HEK293T (cell line): Measurements from ENCODE around the gene TARS2.

ENCODE experiments used
- CTCF ChIA-PET: fragments of 350-600 bp; formaldehyde crosslinking; extraction: SDS; loops from one replicate; lab custom pipeline; 2021; ENCODE audit warnings: antibody characterized with exemption, inconsistent platforms; lab: Yijun Ruan, JAX
- POLR2A ChIA-PET: fragments of 350-600 bp; formaldehyde crosslinking; extraction: SDS; loops from one replicate; lab custom pipeline; 2020; ENCODE audit warnings: antibody characterized with exemption, inconsistent platforms; lab: Yijun Ruan, JAX
- DNase-seq: peaks from one replicate; pipeline ENCODE4 v3.0.0; 2012; ENCODE audit warnings: mixed read lengths; ENCODE audit errors: extremely low spot score
- ARNT ChIP-seq: fragments of 450-650 bp; IDR thresholded peaks from 2 replicates; pipeline ENCODE4 v1.6.1; 2017; ENCODE audit warnings: mild to moderate bottlenecking
- BHLHE40 ChIP-seq: fragments of 450-650 bp; IDR thresholded peaks from 2 replicates; pipeline ENCODE4 v1.6.1; 2016; ENCODE audit warnings: mild to moderate bottlenecking, moderate library complexity, borderline replicate concordance
- CTBP1 ChIP-seq: fragments of 450-650 bp; IDR thresholded peaks from 2 replicates; pipeline ENCODE4 v1.6.1; 2016; ENCODE audit warnings: borderline replicate concordance
- ELF4 ChIP-seq: fragments of 450-650 bp; IDR thresholded peaks from 2 replicates; pipeline ENCODE4 v1.6.1; 2017; ENCODE audit warnings: antibody characterized with exemption
- FOXA1 ChIP-seq: fragments of 450-650 bp; IDR thresholded peaks from 2 replicates; pipeline ENCODE4 v1.6.1; 2016; ENCODE audit warnings: mild to moderate bottlenecking
- FOXK2 ChIP-seq: fragments of 450-650 bp; IDR thresholded peaks from 2 replicates; pipeline ENCODE4 v1.6.1; 2016; ENCODE audit warnings: mild to moderate bottlenecking
- FOXM1 ChIP-seq: fragments of 450-650 bp; IDR thresholded peaks from 2 replicates; pipeline ENCODE4 v1.6.1; 2017; ENCODE audit warnings: mild to moderate bottlenecking, borderline replicate concordance
- HDGF ChIP-seq: fragments of 450-650 bp; IDR thresholded peaks from 2 replicates; pipeline ENCODE4 v1.6.1; 2017; ENCODE audit warnings: antibody characterized with exemption, borderline replicate concordance
- L3MBTL2 ChIP-seq: fragments of 450-650 bp; conservative IDR thresholded peaks from 2 replicates; pipeline ENCODE4 v1.6.1; 2016; ENCODE audit warnings: mild to moderate bottlenecking
- LEF1 ChIP-seq: fragments of 450-650 bp; IDR thresholded peaks from 2 replicates; pipeline ENCODE4 v1.6.1; 2017; ENCODE audit warnings: mild to moderate bottlenecking, borderline replicate concordance
- NFRKB ChIP-seq: fragments of 450-650 bp; IDR thresholded peaks from 2 replicates; pipeline ENCODE4 v1.6.1; 2016; ENCODE audit warnings: mild to moderate bottlenecking, moderate library complexity
- SP1 ChIP-seq: fragments of 450-650 bp; IDR thresholded peaks from 2 replicates; pipeline ENCODE4 v1.6.1; 2017
- SUZ12 ChIP-seq: fragments of 450-650 bp; IDR thresholded peaks from 2 replicates; pipeline ENCODE4 v1.6.1; 2016; ENCODE audit warnings: mild to moderate bottlenecking
- TARDBP ChIP-seq: fragments of 450-650 bp; IDR thresholded peaks from 2 replicates; pipeline ENCODE4 v1.6.1; 2016
- ZNF384 ChIP-seq: fragments of 450-650 bp; IDR thresholded peaks from 2 replicates; pipeline ENCODE4 v1.6.1; 2016
- TF ChIP-seq, protein P1 (sequence below): fragments of 450-650 bp; IDR thresholded peaks from 2 replicates; pipeline ENCODE4 v1.6.1; 2016

TARS2 gene

DNA sequence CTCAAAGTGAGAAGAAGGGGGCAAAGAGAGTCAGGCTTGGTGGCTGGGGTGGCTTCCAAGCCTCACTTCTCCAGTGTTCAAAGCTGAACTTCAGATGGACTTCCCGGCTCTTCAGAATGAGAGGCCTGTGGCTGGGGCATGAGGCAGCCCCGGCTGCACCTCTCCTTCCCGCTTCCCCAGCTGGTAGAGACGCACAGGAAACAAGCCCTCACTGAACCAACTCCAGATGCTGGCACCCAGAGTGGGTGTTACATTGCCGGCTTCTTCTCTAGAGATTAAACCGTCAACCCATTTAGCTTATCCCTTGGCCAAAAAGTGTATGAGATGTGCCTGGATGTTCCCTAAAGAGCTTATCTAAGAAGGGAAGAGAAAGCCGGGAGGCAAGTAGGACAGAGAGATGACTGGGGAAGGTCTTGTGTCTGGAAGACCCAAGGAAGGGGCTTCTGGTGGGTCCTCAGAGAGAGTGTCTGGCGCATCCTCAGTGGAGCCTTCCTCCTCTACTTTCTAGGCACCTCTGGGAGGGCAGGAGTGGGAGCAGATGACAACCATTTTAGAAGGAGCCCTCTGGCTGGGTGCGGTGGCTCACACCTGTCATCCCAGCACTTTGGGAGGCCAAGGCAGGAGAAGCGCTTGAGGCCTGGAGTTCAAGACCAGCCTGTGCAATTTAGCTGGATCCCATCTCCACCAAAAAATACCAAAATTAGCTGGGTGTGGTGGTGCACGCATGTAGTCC, 64.0 kb downstream of the TARS2 start:
- DNase-seq, result no peak
- TF ChIP-seq HDGF (no peak), NFRKB (no peak)
- TF ChIP-seq, protein P1, sequence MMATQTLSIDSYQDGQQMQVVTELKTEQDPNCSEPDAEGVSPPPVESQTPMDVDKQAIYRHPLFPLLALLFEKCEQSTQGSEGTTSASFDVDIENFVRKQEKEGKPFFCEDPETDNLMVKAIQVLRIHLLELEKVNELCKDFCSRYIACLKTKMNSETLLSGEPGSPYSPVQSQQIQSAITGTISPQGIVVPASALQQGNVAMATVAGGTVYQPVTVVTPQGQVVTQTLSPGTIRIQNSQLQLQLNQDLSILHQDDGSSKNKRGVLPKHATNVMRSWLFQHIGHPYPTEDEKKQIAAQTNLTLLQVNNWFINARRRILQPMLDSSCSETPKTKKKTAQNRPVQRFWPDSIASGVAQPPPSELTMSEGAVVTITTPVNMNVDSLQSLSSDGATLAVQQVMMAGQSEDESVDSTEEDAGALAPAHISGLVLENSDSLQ, result no peak
- ChIA-PET CTCF (interaction anchor here (0.8 to 3.7 kb wide), 3 partner anchors 9 to 261 kb away, joined by 3 to 19 read pairs (median 10); no protein-coding TSS in a partner anchor), POLR2A (interaction anchor here (0.8 to 2.2 kb wide), 7 partner anchors 11 to 78 kb away, joined by 3 to 9 read pairs (median 4); partner anchors contain the start of genes ENSA, FALEC and MCL1)

DNA sequence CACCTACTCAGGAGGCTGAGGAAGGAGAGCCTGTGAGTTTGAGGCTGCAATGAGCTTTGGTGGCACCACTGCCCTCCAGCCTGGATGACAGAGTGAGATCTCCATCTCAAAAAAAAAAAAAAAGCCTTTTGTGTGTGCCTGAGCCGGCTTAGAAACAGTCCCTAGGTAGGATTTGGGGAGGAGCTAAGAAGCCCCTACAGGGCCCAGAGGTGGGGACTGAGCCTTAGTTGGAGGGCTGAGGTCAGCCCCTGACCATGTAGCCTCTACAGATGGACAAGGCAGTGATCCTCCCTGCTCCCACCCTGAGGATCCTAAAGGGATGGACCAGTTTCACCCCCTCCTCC, 64.5 kb downstream of the TARS2 start:
- no peak for TF ChIP-seq LEF1
- TF ChIP-seq HDGF, result no peak
- TF ChIP-seq L3MBTL2, result no peak
- no peak for TF ChIP-seq SUZ12
- no peak for TF ChIP-seq ZNF384
- no peak for DNase-seq
- POLR2A ChIA-PET, result interaction anchor here (0.8 to 2.2 kb wide), 6 partner anchors 10 to 78 kb away, joined by 3 to 9 read pairs (median 4); partner anchors contain the start of genes ENSA, FALEC and MCL1
- CTCF ChIA-PET, result interaction anchor here (0.6 to 1.9 kb wide), 3 partner anchors 9 to 275 kb away, joined by 3 to 10 read pairs (median 5); no protein-coding TSS in a partner anchor

DNA sequence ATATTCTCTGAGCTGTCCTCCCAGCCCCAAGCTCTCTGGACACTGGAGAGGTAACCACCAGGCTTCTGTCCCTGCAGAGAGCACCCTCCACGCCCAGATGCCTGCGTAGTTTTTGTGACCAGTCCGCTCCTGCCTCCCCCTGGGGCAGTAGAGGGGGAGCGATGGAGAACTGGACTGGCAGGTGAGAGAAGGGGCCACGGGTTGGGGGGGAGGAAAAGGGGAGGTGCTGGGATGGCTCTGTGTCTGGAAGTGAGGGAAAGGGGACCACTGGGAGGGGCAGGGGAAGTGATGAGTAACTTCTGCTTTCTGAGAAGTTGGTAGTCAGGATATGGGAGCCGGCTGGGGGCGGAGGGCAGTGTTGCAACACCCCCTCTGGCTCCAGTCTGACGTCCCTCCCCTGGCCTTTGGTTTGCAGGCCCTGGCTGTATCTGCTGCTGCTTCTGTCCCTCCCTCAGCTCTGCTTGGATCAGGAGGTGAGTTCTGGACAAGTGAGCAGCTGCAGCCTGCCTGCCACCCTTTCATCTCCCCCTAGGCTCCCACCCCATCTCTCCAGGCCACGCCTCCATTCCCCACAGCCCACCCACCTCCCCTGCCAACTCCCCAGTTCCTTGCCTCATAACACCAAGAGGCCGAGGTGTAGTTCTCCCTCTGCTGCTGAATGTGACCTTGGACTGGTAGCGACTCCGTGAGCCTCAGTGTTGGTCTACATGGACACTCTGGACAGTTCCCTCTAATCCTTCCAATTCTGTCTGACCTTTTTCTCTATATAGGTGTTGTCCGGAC, 65.1 kb downstream of the TARS2 start:
- POLR2A ChIA-PET, result interaction anchor here (0.8 to 2.2 kb wide), 5 partner anchors 10 to 77 kb away, joined by 3 to 9 read pairs (median 4); partner anchors contain the start of genes ENSA, FALEC and MCL1
- CTCF ChIA-PET, result interaction anchor here (0.6 to 1.9 kb wide), 3 partner anchors 8 to 274 kb away, joined by 3 to 10 read pairs (median 5); no protein-coding TSS in a partner anchor
- TF ChIP-seq TARDBP (no peak), BHLHE40 (no peak), ZNF384 (no peak), ELF4 (no peak), LEF1 (no peak), SP1 (no peak), ARNT (no peak), SUZ12 (no peak), NFRKB (no peak)
- TF ChIP-seq, protein P1, result no peak
- no peak for DNase-seq

DNA sequence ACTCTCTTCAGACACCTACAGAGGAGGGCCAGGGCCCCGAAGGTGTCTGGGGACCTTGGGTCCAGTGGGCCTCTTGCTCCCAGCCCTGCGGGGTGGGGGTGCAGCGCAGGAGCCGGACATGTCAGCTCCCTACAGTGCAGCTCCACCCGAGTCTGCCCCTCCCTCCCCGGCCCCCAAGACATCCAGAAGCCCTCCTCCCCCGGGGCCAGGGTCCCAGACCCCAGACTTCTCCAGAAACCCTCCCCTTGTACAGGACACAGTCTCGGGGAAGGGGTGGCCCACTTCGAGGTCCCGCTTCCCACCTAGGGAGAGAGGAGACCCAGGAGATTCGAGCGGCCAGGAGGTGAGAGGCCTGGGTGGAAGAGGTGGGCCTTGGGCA, 65.7 kb downstream of the TARS2 start:
- TF ChIP-seq ARNT (no peak), SUZ12 (no peak), FOXA1 (no peak), FOXM1 (no peak), HDGF (no peak), ZNF384 (no peak), TARDBP (no peak), ELF4 (no peak), FOXK2 (no peak), BHLHE40 (no peak), SP1 (no peak), NFRKB (no peak), L3MBTL2 (no peak), CTBP1 (no peak), LEF1 (no peak)
- DNase-seq, result no peak
- POLR2A ChIA-PET, result interaction anchor here (1.0 to 1.5 kb wide), 3 partner anchors 9 to 27 kb away, joined by 3 to 4 read pairs (median 3); partner anchors contain the start of gene MCL1
- CTCF ChIA-PET, result interaction anchor here (1.9 kb wide), 1 partner anchor 8 kb away, joined by 10 read pairs; no protein-coding TSS in a partner anchor

DNA sequence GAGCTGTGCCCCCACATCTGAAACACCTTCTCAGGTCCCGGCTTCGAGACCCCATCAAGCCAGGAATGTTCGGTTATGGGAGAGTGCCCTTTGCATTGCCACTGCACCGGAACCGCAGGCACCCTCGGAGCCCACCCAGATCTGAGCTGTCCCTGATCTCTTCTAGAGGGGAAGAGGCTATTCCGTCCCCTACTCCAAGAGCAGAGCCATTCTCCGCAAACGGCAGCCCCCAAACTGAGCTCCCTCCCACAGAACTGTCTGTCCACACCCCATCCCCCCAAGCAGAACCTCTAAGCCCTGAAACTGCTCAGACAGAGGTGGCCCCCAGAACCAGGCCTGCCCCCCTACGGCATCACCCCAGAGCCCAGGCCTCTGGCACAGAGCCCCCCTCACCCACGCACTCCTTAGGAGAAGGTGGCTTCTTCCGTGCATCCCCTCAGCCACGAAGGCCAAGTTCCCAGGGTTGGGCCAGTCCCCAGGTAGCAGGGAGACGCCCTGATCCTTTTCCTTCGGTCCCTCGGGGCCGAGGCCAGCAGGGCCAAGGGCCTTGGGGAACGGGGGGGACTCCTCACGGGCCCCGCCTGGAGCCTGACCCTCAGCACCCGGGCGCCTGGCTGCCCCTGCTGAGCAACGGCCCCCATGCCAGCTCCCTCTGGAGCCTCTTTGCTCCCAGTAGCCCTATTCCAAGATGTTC, 66.3 kb downstream of the TARS2 start:
- no peak for DNase-seq
- CTCF ChIA-PET, result interaction anchor here (0.5 to 1.9 kb wide), 2 partner anchors 7 to 21 kb away, joined by 6 to 10 read pairs; no protein-coding TSS in a partner anchor
- POLR2A ChIA-PET, result interaction anchor here (0.9 to 1.0 kb wide), 3 partner anchors 10 to 26 kb away, joined by 3 read pairs; partner anchors contain the start of gene MCL1
- TF ChIP-seq FOXM1 (no peak), ELF4 (no peak), CTBP1 (no peak), L3MBTL2 (no peak), TARDBP (no peak)
- TF ChIP-seq, protein P1, result no peak
